GM06990 (cell line): ENCODE results near the gene DNMT1.
A peak's percentile ranks its signal among the peaks of the same experiment; 100 is the strongest.

Experiments
- DNase-seq: peaks from one replicate; pipeline ENCODE4 v3.0.0-alpha.2; 2011; ENCODE audit not compliant: insufficient read length; ENCODE audit errors: extremely low read depth
- H3K27me3 ChIP-seq: replicated peaks from 2 replicates; pipeline ENCODE4 v1.6.0; 2011; ENCODE audit warnings: low read length; ENCODE audit not compliant: control insufficient read depth, insufficient read depth
- H3K36me3 ChIP-seq: 2 replicates; pipeline ENCODE4 v1.5.1; 2011; ENCODE audit warnings: low read length; ENCODE audit not compliant: control insufficient read depth, insufficient read depth
- H3K4me3 ChIP-seq: replicated peaks from 2 replicates; pipeline ENCODE4 v1.5.1; 2011; ENCODE audit warnings: low read depth, mild to moderate bottlenecking, control low read depth, low read length
- CTCF ChIP-seq: IDR thresholded peaks from 2 replicates; pipeline ENCODE4 v1.5.1; 2011; ENCODE audit warnings: low read length, control low read depth, mild to moderate bottlenecking, inconsistent platforms; ENCODE audit not compliant: insufficient read depth, poor library complexity, severe bottlenecking

The DNMT1 gene

GRCh38 chr19:10086591-10087192, 108.1 kb downstream of the DNMT1 start:
- DNase-seq = peak; percentile 50
- TF ChIP-seq CTCF = no peak

GRCh38 chr19:10085641-10086590, 108.8 kb downstream of the DNMT1 start, which contains the start of gene SHFL:
Gene SHFL, plus strand, starts transcription at chr19:10086317. Its CDS starts 111 bp downstream, at chr19:10086428.
- Histone ChIP-seq H3K27me3 (no peaks in the 10 kb centered on the region), H3K4me3 (peak within 1 kb of the TSS; percentile 81), H3K36me3 (peaks cover 11% of the 10 kb centered on the region)
- DNase-seq = peak; percentile 91
- TF ChIP-seq CTCF = no peak

More at GRCh38 chr19:10086591-10087192, 108.1 kb downstream of the DNMT1 start:
- Histone ChIP-seq H3K36me3 (peaks cover 16% of the 10 kb centered on the region), H3K4me3 (peak overlapping the region; percentile 81), H3K27me3 (no peaks in the 10 kb centered on the region)

- DNase-seq = no peak
- no peak for TF ChIP-seq CTCF
- no peak overlapping the region for H3K4me3 ChIP-seq
- no peaks in the 10 kb centered on the region for H3K27me3 ChIP-seq
- H3K36me3 ChIP-seq = peaks cover 6% of the 10 kb centered on the region
These were observed 110.0 kb downstream of the DNMT1 start for GRCh38 chr19:10084803-10085202.

DNA sequence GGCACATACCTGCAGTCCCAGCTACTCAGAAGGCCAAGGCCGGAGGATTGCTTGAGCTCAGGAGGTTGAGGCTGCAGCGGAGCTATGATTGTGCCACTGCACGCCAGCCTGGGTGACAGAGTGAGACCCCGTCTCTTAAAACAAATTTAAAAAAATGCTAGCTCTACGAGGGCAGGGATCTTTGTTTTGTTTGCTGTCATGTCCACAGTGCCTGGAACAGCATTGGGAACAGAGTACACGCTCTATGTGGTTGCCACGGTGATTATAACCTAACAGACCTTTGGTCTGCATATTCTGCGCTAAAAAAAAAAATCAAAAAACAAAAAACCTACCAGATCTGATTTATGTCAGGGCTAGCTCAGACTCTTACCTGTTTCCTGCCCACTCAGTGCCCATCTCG, 110.8 kb downstream of the DNMT1 start:
- H3K27me3 ChIP-seq = no peaks in the 10 kb centered on the region
- H3K36me3 ChIP-seq = peaks cover under 1% of the 10 kb centered on the region
- DNase-seq = no peak
- TF ChIP-seq CTCF = no peak
- H3K4me3 ChIP-seq = no peak overlapping the region
